HG03060 (cell line): ENCODE measurements around the gene PTPRN2.
"Not testable (repeated sequence)": the region's sequence is repeated elsewhere in the genome, so short reads cannot be mapped to it uniquely, and the experiment has no call there.

Experiments used
- ATAC-seq: cut with Tn5 transposase; IDR thresholded peaks from one replicate; pipeline ENCODE4 v1.9.1; 2021; ENCODE audit warnings: low read depth, moderate number of reproducible peaks; ENCODE audit not compliant: unreplicated experiment

Gene PTPRN2

GRCh38 chr7:158377800-158378623 is 209.6 kb downstream of the PTPRN2 start:
- no peak for ATAC-seq

DNA sequence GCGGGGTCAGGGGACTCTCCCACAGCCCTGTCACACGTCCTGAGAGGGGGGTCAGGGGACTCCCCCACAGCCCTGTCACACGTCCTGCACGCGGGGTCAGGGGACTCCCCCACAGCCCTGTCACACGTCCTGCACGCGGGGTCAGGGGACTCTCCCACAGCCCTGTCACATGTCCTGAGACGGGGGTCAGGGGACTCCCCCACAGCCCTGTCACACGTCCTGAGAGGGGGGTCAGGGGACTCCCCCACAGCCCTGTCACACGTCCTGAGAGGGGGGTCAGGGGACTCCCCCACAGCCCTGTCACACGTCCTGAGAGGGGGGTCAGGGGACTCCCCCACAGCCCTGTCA is 210.8 kb downstream of the PTPRN2 start:
- ATAC-seq = not testable (repeated sequence)

DNA sequence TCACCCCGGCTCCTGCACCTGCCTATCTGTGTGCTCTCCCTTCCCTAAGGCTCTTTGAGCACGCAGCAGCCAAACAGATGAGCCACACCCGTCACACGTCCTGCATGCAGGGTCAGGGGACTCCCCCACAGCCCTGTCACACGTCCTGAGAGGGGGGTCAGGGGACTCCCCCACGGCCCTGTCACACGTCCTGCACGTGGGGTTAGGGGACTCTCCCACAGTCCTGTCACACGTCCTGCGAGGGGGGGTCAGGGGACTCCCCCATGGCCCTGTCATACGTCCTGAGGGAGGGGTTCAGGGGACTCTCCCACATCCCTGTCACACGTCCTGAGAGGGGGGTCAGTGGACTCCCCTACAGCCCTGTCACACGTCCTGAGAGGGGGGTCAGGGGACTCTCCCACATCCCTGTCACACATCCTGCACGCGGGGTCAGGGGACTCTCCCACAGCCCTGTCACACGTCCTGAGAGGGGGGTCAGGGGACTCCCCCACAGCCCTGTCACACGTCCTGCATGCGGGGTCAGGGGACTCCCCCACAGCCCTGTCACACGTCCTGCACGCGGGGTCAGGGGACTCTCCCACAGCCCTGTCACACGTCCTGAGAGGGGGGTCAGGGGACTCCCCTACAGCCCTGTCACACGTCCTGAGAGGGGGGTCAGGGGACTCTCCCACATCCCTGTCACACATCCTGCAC is 211.3 kb downstream of the PTPRN2 start:
- ATAC-seq = not testable (repeated sequence)

DNA sequence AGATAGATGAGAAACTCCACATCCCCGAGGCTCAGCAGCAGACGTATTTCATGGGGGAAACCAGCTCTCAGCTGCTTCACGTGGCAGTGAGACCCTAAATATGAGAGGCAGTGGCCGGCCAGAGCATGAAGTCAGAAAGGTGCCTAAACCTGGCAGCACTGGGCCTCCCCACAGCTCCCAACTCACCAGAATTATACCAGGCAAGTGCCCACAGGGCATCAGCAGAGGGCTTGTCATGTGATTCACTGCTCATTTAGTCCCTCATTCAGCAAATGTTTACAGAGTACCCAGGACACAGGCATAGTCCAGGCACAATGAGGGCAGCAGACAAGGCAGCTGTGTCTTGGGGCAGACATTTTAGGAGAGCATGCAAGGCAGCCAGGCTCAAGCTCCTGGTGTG is 212.6 kb downstream of the PTPRN2 start:
- no peak for ATAC-seq

GRCh38 chr7:158374586-158374985 is 213.0 kb downstream of the PTPRN2 start:
- no peak for ATAC-seq

GRCh38 chr7:158374146-158374545 is 213.5 kb downstream of the PTPRN2 start:
- ATAC-seq = no peak

GRCh38 chr7:158373476-158374133 is 214.0 kb downstream of the PTPRN2 start:
- no peak for ATAC-seq

DNA sequence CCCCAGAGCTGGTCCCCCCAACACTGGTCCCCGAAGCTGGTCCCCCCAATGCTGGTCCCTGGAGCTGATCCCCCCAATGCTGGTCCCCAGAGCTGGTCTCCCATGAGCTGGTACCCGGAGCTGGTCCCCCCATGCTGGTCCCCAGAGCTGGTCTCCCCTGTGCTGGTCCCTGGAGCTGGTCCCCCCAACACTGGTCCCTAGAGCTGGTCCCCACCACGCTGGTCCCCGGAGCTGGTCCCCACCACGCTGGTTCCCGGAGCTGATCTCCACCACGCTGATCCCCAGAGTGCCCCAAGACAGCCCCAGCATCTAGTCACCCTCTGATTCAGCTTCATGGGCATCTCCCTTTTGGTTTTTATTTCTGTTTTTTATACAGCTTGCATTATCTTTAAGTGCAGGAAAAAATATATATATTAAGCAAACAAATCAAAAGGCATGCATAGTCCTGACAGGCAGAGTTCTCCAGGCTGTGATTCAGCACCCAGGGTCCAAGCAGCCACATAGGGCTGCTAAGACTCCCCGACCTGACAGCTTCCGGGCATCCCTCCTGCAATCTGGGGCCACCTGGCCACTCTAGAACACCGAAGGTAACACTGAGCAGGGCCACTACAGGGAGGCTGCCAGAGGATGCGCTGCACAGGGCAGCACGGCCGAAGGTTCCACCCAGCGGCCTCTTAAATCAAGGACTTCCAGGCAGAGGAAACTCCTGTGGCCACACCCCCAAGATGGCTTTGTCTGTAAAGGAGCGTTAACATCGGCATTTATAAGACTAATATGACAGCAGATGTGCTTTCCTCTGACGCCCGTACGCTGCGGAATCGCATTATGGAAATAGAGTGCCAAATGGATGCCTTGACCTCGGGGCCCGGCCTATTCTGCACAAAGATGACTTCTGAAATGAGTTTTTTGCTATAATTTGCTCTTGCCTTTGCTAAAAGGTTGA is 215.0 kb downstream of the PTPRN2 start:
- no peak for ATAC-seq

- no peak for ATAC-seq
Observed at GRCh38 chr7:158371856-158372255, 215.8 kb downstream of the PTPRN2 start.

DNA sequence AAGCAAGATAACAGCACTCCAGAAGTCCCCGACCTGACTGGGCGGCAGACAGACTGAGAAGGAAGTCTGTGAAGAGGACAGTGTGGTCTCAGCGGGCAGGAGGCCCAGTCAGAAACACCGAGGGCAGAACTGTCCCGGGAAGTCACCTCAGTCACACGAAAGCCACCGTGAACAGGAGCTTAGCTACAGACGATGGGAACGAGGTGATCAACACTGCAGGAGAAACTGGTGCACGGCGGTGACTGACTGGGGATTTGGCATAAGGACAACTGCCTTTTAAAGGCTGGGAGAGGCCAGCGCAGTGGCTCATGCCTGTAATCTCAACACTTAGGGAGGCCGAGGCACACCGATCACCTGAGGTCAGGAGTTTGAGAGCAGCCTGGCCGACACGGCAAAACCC is 217.8 kb downstream of the PTPRN2 start:
- ATAC-seq = no peak

GRCh38 chr7:158369290-158369689 is 218.3 kb downstream of the PTPRN2 start:
- no peak for ATAC-seq

- no peak for ATAC-seq
Observed at GRCh38 chr7:158368449-158368848, 219.2 kb downstream of the PTPRN2 start.

DNA sequence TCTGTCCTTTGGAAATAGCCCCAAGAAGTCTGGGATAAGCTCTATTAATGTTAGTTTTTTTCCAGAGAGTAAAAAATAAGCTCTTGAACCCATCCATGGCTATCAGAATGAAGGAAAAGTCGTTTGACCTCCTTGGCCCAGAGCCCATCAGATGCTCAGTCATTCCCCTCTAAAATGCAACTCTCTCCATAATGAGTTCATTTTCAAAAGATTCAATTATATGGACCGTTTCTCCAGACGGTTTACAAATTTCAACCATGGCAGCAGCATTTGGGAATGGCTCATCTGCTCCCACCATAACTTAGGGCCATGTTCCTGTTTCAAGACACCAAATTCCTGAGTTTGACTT is 220.0 kb downstream of the PTPRN2 start:
- ATAC-seq = no peak

DNA sequence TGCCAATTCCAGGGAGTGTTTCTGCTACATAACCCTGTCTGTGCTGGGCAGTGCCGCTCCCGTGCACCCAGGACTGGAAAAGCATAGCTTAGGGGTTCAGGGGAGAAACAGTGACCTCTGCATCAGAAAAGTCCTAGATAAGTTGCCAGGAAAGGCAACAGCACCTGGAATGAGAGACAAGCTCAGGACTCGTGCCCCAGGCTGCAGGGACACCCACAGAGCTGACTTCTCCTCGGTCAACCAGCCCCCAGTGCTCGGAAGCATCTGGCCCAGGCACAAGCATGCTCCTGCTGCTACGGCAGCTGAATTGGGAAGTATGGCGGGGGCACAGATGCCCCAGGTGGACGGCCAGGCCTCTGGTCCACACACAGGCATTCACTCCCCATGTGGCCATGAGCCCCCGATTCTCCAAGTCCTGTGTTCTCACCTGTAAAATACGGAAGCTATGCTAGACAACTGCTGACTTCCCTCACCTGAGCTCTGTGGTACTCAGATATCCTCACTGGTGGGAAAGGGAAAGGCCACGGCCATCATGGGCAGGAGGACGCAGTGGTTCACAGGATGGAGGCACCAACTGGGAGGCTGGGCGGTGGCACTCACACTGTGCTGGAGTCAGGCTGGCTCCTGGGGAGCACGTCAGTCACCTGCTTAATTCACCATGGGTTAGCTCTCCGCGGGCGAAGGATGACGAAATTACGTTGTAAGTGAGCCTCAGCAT is 220.5 kb downstream of the PTPRN2 start:
- no peak for ATAC-seq

- no peak for ATAC-seq
Observed at GRCh38 chr7:158366346-158366745, 221.3 kb downstream of the PTPRN2 start.

DNA sequence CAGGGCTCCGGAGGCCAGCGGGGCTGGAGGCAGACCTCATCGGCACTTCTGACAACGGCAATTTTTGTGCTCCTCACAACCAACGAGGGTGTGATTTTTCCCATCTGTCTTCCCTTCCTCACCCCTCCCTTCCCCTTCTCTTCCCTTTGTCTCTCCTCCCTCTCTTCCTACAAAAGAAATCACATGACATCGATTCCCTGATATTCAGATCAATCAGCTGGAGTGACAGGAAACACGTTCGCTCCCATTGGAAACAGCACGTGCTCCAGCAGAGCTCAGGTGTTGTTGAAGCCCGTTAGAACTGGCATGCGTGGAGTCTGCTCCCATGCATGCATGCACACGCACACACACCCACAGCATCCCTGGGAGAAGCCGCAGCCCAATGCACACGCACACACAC is 222.4 kb downstream of the PTPRN2 start:
- ATAC-seq = no peak

GRCh38 chr7:158364451-158364850 is 223.2 kb downstream of the PTPRN2 start:
- no peak for ATAC-seq

- no peak for ATAC-seq
Observed at GRCh38 chr7:158362912-158363905, 224.4 kb downstream of the PTPRN2 start.

DNA sequence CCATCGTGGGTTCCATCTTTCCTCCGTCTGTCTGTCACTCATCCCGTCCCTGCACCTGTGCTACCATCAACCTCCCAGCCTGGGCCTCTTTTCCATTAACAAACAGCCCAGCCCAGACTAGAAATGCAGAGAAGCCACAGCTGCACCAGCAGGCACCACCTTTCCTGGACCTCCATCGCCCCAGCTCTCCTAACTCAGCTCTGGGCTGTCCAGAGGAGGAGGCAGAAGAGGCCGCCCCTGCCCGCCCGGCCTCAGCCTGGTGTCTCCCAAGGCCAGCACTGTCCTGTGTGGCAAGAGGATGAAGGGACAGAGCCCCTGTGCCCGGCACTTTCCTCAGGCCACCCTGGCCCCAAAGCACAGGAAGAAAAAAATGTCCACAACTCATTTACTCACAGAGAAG is 225.6 kb downstream of the PTPRN2 start:
- no peak for ATAC-seq
